Tongue (tissue), 2 donors: Measurements from ENCODE around the gene IL20RA. TPM values are rescaled to one million over a fixed set of nuclear protein-coding genes. Genes with fewer than 3 reads are reported as not detected.

Experiments
- DNase-seq: peaks from one replicate; pipeline ENCODE4 v3.0.0-alpha.2; 2015
- total RNA-seq: library from RNA; depleted of rRNA; stranded (reverse); fragments of >200 nt; gene quantifications from one replicate; pipeline ENCODE4 v1.2.3, GENCODE V29; 2014

Gene IL20RA
- total RNA-seq, 1 donor from 2014 or later: 4.6 TPM

- DNase-seq: no peak
Measured at GRCh38 chr6:137045222-137045789, 541 bp upstream of the IL20RA start.

- peak; percentile 69 for DNase-seq
Measured at GRCh38 chr6:137043710-137044365, 927 bp downstream of the IL20RA start.

GRCh38 chr6:137040393-137040792 is 4.4 kb downstream of the IL20RA start:
- DNase-seq: no peak

- no peak for DNase-seq
Measured at GRCh38 chr6:137039010-137039409, 5.8 kb downstream of the IL20RA start.

DNA sequence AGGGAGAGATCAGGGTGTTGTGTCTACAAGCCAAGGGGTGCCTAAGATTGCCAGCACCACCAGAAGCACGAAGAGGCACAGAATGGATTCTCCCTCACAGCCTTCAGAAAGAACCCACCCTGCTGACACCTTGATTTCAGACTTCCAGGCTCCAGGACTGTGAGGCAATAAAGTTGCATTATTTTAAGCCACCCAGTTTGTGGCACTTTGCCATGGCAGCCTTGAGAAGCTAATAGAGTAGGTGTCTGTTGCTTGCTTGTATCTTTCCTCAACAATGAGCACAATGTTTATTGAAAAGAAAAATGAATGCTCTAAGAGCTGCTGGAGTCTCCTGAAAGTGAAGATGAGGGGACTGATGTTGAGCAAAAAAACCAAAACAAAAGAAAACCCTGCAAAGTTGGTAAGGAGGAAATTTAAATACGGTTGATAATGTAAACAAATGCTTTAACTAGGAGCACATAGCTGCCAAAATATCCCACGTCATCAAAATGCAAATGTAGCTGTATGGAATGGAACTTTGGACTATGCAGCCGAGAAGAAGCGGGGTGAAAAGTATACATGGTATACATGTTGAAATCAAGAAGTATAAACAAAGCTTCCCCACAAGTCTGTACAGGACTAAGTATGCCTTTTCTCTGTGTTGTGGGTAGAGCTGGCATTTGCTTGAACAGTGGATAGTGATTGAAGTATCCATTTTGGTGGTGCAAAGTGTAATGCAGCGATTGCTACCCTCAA is 8.0 kb downstream of the IL20RA start:
- DNase-seq: no peak

GRCh38 chr6:137033828-137034227 is 10.9 kb downstream of the IL20RA start:
- DNase-seq: no peak

DNA sequence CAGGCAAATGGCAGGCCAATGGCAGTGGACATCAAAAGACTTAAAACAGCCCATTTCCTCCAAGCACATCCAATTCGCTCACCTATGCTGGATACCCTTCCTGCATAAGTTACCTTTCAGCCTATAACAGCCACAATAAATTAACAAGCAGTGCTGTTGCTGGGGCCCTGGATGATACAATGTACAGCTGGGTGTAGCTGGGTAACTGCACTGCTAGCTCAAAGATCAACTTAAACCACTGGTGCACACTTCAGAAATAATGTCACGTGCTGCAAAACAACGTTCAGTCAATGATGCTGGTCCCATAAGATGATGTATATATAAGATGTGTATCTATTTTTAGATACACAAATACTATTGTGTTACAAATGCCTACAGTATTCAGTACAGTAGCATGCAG is 13.6 kb downstream of the IL20RA start:
- DNase-seq: no peak

- DNase-seq: no peak
Measured at GRCh38 chr6:137028912-137029311, 15.9 kb downstream of the IL20RA start.

DNA sequence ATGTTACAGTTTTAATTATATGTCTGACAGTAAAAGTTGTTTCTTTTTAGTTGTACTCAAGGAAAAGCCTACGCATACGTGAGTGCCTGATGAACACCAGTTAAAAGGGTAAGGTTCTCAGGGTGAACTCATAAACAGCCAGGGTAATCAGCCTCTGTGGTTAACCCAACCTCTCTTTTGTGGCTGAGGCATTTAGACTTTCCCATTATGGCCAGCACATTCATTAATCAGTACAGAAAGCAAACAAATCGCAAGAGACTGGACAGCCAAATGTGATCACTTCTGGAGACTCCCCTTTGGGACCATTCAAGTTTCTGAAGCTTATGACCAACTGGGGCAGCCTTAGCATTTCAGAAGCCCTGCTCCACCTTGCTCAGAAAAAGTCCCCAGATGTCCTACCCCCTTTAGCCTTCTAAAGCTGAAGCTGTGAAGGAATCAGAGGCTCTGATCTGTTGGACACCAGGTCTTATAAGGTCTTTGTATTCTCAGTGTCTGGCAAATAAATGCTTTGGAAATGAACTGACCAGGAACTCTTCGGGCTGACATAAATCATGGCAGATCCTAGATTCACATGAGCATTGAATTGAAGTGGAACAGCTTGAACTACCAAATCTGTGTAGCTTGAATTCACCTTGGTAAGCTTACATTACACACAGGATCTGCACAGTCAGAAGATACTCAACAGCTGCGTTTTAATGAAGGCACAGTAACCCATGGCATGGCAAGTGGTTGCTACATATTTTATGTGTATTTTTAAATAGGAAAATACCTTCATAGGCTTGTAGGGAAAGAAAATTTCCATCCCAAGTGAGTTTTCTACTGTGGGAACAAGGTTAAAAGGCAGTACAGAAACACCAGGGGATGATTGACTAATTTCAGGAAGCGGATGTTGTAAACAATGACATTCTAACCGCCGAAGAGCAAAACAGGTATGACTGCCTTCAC is 18.7 kb downstream of the IL20RA start:
- no peak for DNase-seq

- no peak for DNase-seq
Measured at GRCh38 chr6:137024237-137024990, 20.4 kb downstream of the IL20RA start.

DNA sequence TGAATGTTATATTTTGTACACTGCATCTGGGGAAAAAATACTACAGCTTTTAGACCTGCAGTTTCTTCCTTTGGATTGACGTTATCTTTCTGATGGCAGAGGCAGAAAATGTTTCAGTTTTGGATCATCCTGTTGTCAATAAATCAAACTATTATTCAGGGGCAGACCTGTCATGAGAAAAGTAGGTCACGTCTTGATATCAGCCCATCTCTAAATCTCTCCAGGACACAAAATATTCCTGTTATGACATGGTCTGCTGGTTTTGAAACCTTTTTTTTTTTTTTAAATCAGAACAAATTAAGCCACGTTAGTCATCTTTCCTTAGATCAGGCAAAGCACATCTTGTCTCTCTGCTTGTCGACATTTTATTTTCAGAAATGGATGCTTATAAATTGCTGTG is 24.0 kb downstream of the IL20RA start:
- DNase-seq: no peak

DNA sequence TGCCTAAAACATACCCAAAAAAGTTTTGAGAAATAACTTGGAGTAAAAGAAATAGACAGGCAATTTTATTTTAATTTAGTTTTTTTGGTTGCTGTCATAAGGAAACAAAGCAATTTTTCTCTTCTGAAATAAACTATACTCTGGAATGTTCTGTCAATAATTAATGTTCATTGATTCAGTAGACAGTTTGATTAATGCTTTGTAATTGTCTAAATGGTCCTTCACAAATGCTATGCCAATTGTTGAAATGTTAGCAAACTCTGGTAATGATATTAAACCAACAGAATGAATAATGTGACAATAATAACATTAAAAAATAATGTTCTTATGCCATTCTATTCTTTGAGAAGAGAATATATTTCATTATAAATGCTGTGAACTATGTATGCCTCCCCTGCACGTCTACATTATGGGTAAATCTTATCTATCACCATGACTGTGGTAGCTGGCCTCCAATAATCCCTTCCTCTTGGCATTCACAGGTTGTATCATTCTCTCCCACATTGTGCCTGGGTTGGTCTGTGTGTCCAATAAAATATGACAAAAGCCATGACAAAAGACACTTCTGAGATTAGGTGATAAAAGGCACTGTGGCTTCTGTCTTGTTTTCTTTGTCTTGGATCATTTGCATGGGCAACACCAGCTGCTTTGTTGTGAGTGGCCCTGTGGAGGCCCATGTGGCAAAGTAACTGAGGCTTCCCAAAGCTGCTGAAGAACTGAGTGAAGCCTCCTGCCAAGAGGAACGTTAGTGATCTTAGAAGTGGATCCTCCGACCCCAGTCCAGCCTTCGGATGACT is 25.1 kb downstream of the IL20RA start:
- DNase-seq: no peak

DNA sequence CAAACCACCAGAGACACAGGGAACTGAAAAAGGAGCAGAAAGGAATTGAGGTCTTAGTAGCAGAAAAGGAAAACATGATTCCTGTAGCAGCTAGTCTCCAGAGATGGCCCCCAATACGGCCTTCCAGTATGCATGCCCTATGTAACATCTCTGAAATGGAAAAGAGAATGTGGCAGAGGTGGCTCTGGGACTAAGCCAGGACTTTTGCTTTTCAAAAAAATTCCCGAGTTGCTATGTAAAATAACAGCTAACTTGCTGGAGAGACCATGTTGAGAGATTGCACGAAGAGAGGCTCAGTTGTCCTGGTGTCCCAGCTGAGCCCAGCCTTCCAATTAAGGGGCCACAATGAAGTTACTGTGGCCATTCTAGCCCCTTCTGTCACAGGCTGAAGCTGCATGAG is 27.7 kb downstream of the IL20RA start:
- no peak for DNase-seq

DNA sequence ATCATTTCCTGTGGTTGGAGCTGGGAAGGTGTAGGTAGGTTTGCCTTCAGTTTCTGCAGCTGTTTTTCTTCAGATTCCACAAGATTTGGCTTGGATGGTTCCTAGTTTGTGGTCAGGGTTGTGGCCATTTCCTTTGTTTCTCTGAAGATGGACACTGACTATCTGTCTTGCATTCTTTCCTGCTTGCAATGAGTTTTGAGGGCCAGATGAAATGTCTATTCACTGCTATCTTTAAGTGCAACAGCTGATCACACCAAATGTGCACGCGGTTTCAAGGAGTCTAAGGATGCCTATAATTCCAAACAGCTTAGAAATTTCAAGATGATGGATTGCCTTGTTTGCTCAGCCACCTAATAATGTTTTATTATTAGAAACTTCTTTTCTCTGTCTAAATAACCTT is 28.4 kb downstream of the IL20RA start:
- peak; percentile 55 for DNase-seq

GRCh38 chr6:137015943-137016342 is 28.8 kb downstream of the IL20RA start:
- no peak for DNase-seq

DNA sequence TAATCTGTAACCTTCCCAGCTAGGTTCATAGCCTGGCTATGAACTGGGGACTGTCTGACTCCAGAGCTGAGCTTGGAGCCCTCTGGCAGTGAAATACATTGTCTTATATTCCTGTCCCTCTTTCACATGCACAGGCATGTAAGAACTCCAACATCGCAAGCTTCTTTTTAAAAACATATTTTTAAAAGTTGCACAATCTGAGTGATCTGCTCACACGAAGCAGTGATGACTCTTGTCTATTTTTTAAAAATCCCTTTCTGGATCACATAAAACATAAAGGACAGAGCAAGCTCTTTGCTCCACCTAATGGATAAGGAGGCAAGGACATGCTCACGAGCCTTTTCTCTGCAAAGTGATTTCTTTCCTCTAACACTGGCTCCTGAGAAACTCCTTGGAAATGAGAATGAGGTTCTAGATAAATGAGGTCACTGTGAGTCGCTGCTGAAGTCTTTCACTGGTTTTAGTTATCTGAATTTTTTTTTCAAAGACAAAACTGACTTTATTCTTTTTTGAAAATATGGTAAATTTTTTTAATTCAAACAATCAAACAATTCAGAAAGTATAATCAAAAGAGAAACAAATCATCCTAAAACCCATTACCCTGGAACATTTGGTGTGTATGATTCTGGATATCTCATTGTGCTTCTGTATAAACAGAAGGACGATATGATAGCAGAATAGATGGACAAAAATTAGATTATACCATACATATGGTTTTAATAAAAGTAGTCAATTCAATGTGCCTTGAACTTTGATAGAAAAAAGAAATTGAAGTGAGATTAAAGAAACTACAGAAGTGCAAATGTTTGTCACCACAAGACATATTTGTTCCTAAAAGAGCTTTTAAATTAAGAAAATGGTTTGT is 30.8 kb downstream of the IL20RA start:
- peak; percentile 64 for DNase-seq

DNA sequence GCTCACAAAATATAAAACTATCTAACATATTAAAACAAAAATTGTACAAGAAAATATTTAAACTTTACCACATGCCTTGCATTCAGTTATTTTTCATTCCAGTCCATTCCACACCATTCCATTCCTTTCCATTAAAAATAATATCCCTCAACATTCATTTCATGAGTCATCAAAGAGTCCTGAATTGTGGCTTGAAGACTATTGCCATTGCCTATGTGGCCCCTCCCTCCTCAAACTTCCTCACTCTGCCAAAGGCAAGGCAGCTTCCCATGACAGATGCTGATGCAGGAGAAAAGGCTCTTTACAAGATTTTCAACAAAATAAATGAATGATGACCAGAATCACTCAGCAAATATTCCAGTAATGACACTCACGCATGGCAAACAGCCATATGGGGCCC is 31.7 kb downstream of the IL20RA start:
- no peak for DNase-seq

- DNase-seq: no peak
Measured at GRCh38 chr6:137011406-137011805, 33.4 kb downstream of the IL20RA start.

GRCh38 chr6:137010128-137010718 is 34.5 kb downstream of the IL20RA start:
- DNase-seq: no peak

DNA sequence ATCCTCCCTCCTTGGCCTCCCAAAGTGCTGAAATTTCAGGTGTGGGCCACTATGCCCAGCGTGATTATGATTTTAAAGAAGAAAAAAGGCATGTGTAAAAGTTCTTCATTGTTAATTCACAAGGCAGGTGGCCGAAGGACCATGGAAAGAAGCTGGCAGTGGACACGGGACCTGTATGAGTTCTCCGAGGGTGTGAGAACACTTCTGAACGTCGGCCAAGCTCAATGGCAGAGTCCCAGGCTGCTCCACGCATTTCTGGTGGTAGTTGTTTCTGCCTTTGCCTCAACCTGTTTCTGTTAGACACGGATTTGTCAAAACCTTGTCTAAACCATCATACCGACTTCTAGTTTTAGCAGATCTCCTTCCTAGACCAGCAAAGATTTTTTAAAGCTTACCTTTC is 36.6 kb downstream of the IL20RA start:
- no peak for DNase-seq
